Tibial artery (tissue), 4 donors: ENCODE data around the gene RNLS.

Source experiments
- DNase-seq, 2 donors: peaks; one replicate each; pipeline ENCODE4 v3.0.0-alpha.2; 2019
- H3K27ac ChIP-seq, 2 donors: fragments of 200-600 bp; sonication (generic) in 1 of 2; 1 replicate in 1 of 2; 2 replicates in 1 of 2; pipeline ENCODE4 v1.5.1; 2018 to 2019; ENCODE audit warnings: mild to moderate bottlenecking in 1 of 2
- H3K27me3 ChIP-seq, 2 donors: fragments of 200-600 bp; sonication (generic) in 1 of 2; one replicate each; pipeline versions ENCODE4 v1.5.1 to v1.6.0; 2016 to 2019
- H3K36me3 ChIP-seq, 3 donors: fragments of 200-600 bp; sonication (generic) in 2 of 3; one replicate each; pipeline ENCODE4 v1.5.1; 2016 to 2019; ENCODE audit warnings: mild to moderate bottlenecking in 2 of 3
- H3K4me1 ChIP-seq, 4 donors: fragments of 200-600 bp; sonication (generic) in 2 of 4; 1 replicate in 3 of 4; 2 replicates in 1 of 4; pipeline ENCODE4 v1.5.1; 2016 to 2019
- H3K4me3 ChIP-seq, 2 donors: fragments of 200-600 bp; sonication (generic) in 1 of 2; 1 replicate in 1 of 2; 2 replicates in 1 of 2; pipeline ENCODE4 v1.5.1; 2018 to 2019; ENCODE audit warnings: mild to moderate bottlenecking in 2 of 2
- H3K9me3 ChIP-seq, 3 donors: fragments of 200-600 bp; sonication (generic) in 1 of 3; one replicate each; pipeline ENCODE4 v1.5.1; 2016 to 2019
- CTCF ChIP-seq, 2 experiments: fragments of 200-600 bp in 1 of 2; fragments of 450-650 bp in 1 of 2; IDR thresholded peaks; one replicate each; pipeline ENCODE4 v1.5.1; 2017 to 2019; ENCODE audit warnings: antibody characterized with exemption in 2 of 2, mild to moderate bottlenecking in 1 of 2, moderate library complexity in 1 of 2
- intact Hi-C: fragments of 100-400 bp; cut with DNase I; formaldehyde crosslinking; loops from one replicate; pipeline ENCODE4 v1.15.0; 2023; ENCODE audit warnings: low total_unique reads

The RNLS gene

GRCh38 chr10:88427024-88427423 lies 156.1 kb downstream of the RNLS start:
- Histone ChIP-seq H3K36me3 (no peaks in the 10 kb centered on the region), H3K4me3 (no peak overlapping the region), H3K27me3 (no peaks in the 10 kb centered on the region), H3K4me1 (peaks cover 0 to 4% (median 0%) of the 10 kb centered on the region in 4 donors), H3K27ac (no peak overlapping the region), H3K9me3 (no peaks in the 10 kb centered on the region)
- no peak for TF ChIP-seq CTCF (IDR thresholded peaks at IDR 0.05)
- DNase-seq, result no peak
- intact Hi-C loops, result no loop called here

GRCh38 chr10:88424881-88425280 lies 158.2 kb downstream of the RNLS start:
- no peak overlapping the region for H3K4me3 ChIP-seq
- H3K27me3 ChIP-seq, result no peaks in the 10 kb centered on the region
- TF ChIP-seq CTCF (IDR thresholded peaks at IDR 0.05), result no peak
- no peaks in the 10 kb centered on the region for H3K9me3 ChIP-seq
- no peak overlapping the region for H3K27ac ChIP-seq
- intact Hi-C loops, result no loop called here
- H3K36me3 ChIP-seq, result no peaks in the 10 kb centered on the region
- H3K4me1 ChIP-seq, result peaks cover 0 to 4% (median 0%) of the 10 kb centered on the region in 4 donors
- no peak for DNase-seq

- H3K4me3 ChIP-seq, result no peak overlapping the region
- intact Hi-C loops, result no loop called here
- TF ChIP-seq CTCF (IDR thresholded peaks at IDR 0.05), result no peak
- no peaks in the 10 kb centered on the region for H3K27me3 ChIP-seq
- H3K4me1 ChIP-seq, result peaks cover 0 to 3% (median 0%) of the 10 kb centered on the region in 4 donors
- H3K36me3 ChIP-seq, result no peaks in the 10 kb centered on the region
- no peaks in the 10 kb centered on the region for H3K9me3 ChIP-seq
- DNase-seq, result no peak
- H3K27ac ChIP-seq, result no peak overlapping the region
Observed at GRCh38 chr10:88423732-88424131, 159.4 kb downstream of the RNLS start.

GRCh38 chr10:88421590-88421989 lies 161.5 kb downstream of the RNLS start:
- DNase-seq, result no peak
- intact Hi-C loops, result no loop called here
- no peak overlapping the region for H3K27ac ChIP-seq
- no peaks in the 10 kb centered on the region for H3K9me3 ChIP-seq
- no peaks in the 10 kb centered on the region for H3K36me3 ChIP-seq
- no peaks in the 10 kb centered on the region for H3K27me3 ChIP-seq
- H3K4me1 ChIP-seq, result peaks cover 0 to 11% (median 2%) of the 10 kb centered on the region in 4 donors
- no peak for TF ChIP-seq CTCF (IDR thresholded peaks at IDR 0.05)
- no peak overlapping the region for H3K4me3 ChIP-seq

- H3K36me3 ChIP-seq, result no peaks in the 10 kb centered on the region
- no peak for TF ChIP-seq CTCF (IDR thresholded peaks at IDR 0.05)
Observed at GRCh38 chr10:88418871-88419270, 164.2 kb downstream of the RNLS start.

More at GRCh38 chr10:88418871-88419270, 164.2 kb downstream of the RNLS start:
- Histone ChIP-seq H3K4me3 (no peak overlapping the region), H3K9me3 (no peaks in the 10 kb centered on the region), H3K27me3 (no peaks in the 10 kb centered on the region), H3K27ac (no peak overlapping the region), H3K4me1 (peaks cover 0 to 11% (median 2%) of the 10 kb centered on the region in 4 donors)
- no peak for DNase-seq
- intact Hi-C loops, result no loop called here
